ENCODE results near the gene KCTD12. TPM values are rescaled to one million over a fixed set of nuclear protein-coding genes. Genes with fewer than 3 reads are reported as not detected.

The KCTD12 gene
- polyA plus RNA-seq, 3 donors = 30.9 to 67.1 (median 31.2) TPM

DNA sequence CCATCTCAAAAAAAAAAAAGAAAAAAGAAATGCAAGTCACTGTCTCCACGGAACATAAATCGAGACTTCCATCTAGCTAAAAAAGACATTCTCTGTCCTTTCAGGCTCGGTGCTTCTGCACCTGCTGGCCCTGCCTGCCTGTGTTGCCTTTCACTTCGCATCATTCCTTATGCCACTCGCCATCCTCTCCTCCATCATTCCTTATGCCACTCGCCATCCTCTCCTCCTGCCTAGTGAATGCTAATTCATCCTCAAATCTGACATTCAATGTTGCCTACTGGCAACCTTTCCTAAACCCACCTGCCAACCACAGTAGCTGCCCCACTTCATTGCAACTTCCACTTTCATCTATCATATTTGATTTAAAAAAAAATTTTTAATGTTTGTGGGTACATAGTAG lies 36.7 kb downstream of the KCTD12 start:
- no peaks in the 10 kb centered on the region for H3K27me3 Mint-ChIP-seq (ENCODE audit: low read depth in 3 of 3)
- peaks cover 39% of the 10 kb centered on the region for H3K4me1 Mint-ChIP-seq
- DNase-seq = no peak
- no peak overlapping the region for H3K4me3 Mint-ChIP-seq
- no peaks in the 10 kb centered on the region for H3K79me2 ChIP-seq (ENCODE audit: insufficient read depth, low read length)
- H3K4me3 ChIP-seq (replicated peaks in 1 of 3; ENCODE audit: low read depth in 2 of 3, low read length in 3 of 3) = no peak overlapping the region
- H3K36me3 ChIP-seq (replicated peaks in 1 of 2; ENCODE audit: control insufficient read depth in 1 of 2, insufficient read depth in 2 of 2, low read length in 2 of 2) = no peaks in the 10 kb centered on the region
- peak overlapping the region in 1 of 7 donors; percentile 66 for H3K27ac Mint-ChIP-seq
- H3K9me3 ChIP-seq (replicated peaks in 1 of 2; ENCODE audit: control insufficient read depth in 1 of 2, insufficient read depth in 1 of 2, low read length in 2 of 2) = no peaks in the 10 kb centered on the region
- H3K27ac ChIP-seq (ENCODE audit: low read depth in 1 of 2, low read length in 2 of 2) = no peak overlapping the region
- TF ChIP-seq, protein P1, sequence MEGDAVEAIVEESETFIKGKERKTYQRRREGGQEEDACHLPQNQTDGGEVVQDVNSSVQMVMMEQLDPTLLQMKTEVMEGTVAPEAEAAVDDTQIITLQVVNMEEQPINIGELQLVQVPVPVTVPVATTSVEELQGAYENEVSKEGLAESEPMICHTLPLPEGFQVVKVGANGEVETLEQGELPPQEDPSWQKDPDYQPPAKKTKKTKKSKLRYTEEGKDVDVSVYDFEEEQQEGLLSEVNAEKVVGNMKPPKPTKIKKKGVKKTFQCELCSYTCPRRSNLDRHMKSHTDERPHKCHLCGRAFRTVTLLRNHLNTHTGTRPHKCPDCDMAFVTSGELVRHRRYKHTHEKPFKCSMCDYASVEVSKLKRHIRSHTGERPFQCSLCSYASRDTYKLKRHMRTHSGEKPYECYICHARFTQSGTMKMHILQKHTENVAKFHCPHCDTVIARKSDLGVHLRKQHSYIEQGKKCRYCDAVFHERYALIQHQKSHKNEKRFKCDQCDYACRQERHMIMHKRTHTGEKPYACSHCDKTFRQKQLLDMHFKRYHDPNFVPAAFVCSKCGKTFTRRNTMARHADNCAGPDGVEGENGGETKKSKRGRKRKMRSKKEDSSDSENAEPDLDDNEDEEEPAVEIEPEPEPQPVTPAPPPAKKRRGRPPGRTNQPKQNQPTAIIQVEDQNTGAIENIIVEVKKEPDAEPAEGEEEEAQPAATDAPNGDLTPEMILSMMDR (IDR thresholded peaks at IDR 0.05) = no peak
- H3K27me3 ChIP-seq (ENCODE audit: control insufficient read depth in 2 of 2, insufficient read depth in 2 of 2, low read length in 2 of 2) = no peaks in the 10 kb centered on the region
- WGBS (ENCODE audit: insufficient coverage) = 92% methylated on average over 6 of the region's 6 CpGs
- H3K4me1 ChIP-seq (ENCODE audit: control insufficient read depth in 1 of 2, insufficient read depth in 2 of 2, low read length in 2 of 2) = peaks cover 18 to 28% of the 10 kb centered on the region in 2 donors
- H4K20me1 ChIP-seq (ENCODE audit: insufficient read depth, low read length) = no peaks in the 10 kb centered on the region
- no peak overlapping the region for H2AFZ ChIP-seq (ENCODE audit: insufficient read depth, low read depth, low read length, poor library complexity, severe bottlenecking)
- intact Hi-C loops (cut with micrococcal nuclease) = no loop called here
- no peaks in the 10 kb centered on the region for H3K9me3 Mint-ChIP-seq
- no peak overlapping the region for H3K9ac ChIP-seq (ENCODE audit: insufficient read depth, low read length, poor library complexity, severe bottlenecking)
- no peaks in the 10 kb centered on the region for H3K36me3 Mint-ChIP-seq
- H3K4me2 ChIP-seq (replicated peaks; ENCODE audit: extremely low read depth, low read length, poor library complexity, severe bottlenecking) = no peak overlapping the region

DNA sequence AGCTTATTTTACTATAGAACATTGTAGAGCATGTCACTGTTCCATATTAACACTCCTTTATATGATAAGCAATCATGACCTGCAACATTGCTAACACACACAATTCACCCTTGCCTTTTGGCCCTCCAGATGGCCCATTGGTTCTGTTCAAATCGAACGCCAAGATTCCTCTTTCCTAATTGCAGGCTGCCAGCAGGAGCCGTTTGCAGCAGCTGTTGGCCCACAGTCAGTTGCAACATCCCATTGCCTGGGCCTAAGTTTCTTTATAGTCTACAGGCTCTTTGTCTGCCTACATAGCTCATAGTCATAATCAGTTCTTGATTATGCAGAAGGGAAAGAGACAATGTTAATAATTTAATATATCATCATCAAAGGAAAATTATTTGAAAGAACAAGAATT lies 37.6 kb downstream of the KCTD12 start:
- 0% methylated on average over 3 of the region's 3 CpGs for WGBS (ENCODE audit: insufficient coverage)
- peak overlapping the region; percentile 17 for H3K4me2 ChIP-seq (replicated peaks; ENCODE audit: extremely low read depth, low read length, poor library complexity, severe bottlenecking)
- no peaks in the 10 kb centered on the region for H4K20me1 ChIP-seq (ENCODE audit: insufficient read depth, low read length)
- Mint-ChIP-seq H3K27me3 (ENCODE audit: low read depth in 3 of 3) (no peaks in the 10 kb centered on the region), H3K4me3 (peak overlapping the region in 1 of 2 donors; percentile 40), H3K9me3 (no peaks in the 10 kb centered on the region), H3K4me1 (peaks cover 38% of the 10 kb centered on the region), H3K27ac (peak overlapping the region; percentile 14 to 83 (median 65)), H3K36me3 (no peaks in the 10 kb centered on the region)
- no peaks in the 10 kb centered on the region for H3K27me3 ChIP-seq (ENCODE audit: control insufficient read depth in 2 of 2, insufficient read depth in 2 of 2, low read length in 2 of 2)
- TF ChIP-seq, protein P1 (IDR thresholded peaks at IDR 0.05) = no peak
- no peak overlapping the region for H3K9ac ChIP-seq (ENCODE audit: insufficient read depth, low read length, poor library complexity, severe bottlenecking)
- no peaks in the 10 kb centered on the region for H3K36me3 ChIP-seq (replicated peaks in 1 of 2; ENCODE audit: control insufficient read depth in 1 of 2, insufficient read depth in 2 of 2, low read length in 2 of 2)
- H3K79me2 ChIP-seq (ENCODE audit: insufficient read depth, low read length) = no peaks in the 10 kb centered on the region
- no peak overlapping the region for H3K4me3 ChIP-seq (replicated peaks in 1 of 3; ENCODE audit: low read depth in 2 of 3, low read length in 3 of 3)
- no peak overlapping the region for H2AFZ ChIP-seq (ENCODE audit: insufficient read depth, low read depth, low read length, poor library complexity, severe bottlenecking)
- DNase-seq = peak; percentile 43 to 67 (median 50)
- peak overlapping the region in 1 of 2 donors; percentile 56 for H3K27ac ChIP-seq (ENCODE audit: low read depth in 1 of 2, low read length in 2 of 2)
- intact Hi-C loops (cut with micrococcal nuclease) = no loop called here
- H3K9me3 ChIP-seq (replicated peaks in 1 of 2; ENCODE audit: control insufficient read depth in 1 of 2, insufficient read depth in 1 of 2, low read length in 2 of 2) = no peaks in the 10 kb centered on the region
- H3K4me1 ChIP-seq (ENCODE audit: control insufficient read depth in 1 of 2, insufficient read depth in 2 of 2, low read length in 2 of 2) = peaks cover 18 to 28% of the 10 kb centered on the region in 2 donors
